ENCODE measurements around the gene NOS1AP.
"Not testable (repeated sequence)": the region's sequence is repeated elsewhere in the genome, so short reads cannot be mapped to it uniquely, and the experiment has no call there.

Gene NOS1AP

DNA sequence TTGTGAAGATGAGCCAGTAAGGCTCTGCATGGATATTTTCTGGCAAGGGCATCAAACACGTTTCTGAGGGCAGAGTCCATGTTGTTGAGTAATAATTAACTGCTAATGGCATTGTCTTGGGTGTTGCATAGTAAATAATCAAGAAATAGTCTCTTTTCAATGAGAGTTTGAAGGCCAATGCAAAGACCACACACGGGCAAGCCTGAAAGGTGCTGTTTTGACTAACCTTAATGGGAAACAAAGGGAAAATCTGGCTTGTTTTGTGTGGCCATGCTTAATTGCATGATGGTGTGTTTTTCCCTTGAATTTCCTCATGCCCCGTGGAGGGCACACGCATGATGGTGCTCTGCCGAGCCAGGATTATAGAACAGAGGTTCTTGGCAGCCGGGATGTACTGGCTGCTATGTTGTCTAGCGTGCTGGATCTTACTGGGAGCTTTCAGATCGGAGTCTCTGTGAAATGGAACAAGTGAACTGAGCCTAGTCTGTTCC lies 127.6 kb downstream of the NOS1AP start:
- DNase-seq: no peak

DNA sequence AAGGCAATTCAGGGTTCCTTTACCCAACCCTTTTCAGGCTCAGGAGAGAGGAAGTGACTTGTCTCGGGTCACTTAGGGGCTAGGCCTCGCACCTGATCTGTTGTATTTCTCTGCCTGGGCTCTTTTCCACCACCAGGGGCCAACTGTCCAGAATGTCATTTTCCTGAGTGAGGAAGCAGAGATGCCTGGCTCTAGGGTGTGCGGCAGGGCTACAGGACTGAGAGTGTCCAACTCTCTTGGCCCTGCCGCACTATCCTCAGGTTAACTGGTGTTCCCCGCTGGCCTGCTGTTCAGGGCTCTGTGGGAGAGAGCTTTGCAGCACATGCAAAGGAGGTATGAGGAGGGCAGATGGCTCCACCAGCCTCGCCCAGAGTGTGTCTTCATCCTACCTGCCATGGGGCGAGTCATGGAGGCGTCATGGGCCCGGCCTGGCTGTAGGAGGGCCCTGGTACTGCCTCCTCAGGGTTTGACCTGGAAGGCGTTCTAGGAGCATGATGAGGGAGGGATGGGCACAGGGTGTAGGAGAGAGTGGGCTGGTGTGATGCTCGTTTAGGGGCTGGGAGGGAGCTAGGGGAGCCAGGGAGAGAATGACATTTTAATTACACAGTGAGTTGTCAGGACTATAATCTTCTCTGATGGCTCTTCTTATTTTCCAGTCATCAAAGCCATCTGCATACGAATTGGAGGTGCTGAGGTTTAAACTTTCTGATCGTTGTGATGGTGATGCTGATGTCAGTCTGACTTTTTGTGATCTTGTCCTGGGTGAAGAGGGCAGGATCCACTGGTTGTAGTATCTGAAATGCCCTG lies 128.3 kb downstream of the NOS1AP start:
- no peak for DNase-seq

DNA sequence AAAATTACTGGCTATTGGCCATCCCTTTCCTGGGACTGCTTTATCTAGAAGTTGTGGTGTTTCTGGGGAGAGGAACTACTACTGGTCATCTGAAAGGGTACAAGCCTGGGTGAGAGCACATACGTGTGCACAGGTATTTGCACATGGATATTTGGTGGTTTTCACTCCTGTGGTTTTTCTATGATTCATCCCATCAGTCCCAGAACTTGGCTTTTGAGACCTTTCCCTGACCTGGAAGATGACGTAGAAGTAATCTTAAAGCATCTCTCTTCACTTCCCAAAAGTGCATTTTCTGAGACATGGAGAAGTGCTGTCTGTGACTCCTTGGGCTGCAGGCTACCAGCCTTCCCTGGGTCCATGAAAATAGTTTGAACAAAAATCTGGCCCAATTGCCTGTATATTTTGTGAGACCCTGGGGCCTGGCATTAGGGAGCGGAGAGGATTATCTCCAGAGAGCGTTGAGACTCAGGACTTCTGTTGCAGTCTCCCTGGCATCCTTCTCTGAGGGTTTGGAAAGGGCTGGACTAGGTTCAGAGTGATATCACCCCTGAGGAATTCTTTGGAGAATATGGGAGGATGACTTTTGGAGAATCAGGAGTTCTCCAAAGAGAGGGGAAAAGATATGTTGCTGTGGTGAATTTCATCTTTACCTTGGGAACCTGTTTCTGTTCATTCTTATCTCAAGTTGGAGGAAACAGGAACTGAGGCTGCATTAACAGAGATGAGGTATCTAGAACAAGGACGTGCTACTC lies 130.8 kb downstream of the NOS1AP start:
- no peak for DNase-seq

DNA sequence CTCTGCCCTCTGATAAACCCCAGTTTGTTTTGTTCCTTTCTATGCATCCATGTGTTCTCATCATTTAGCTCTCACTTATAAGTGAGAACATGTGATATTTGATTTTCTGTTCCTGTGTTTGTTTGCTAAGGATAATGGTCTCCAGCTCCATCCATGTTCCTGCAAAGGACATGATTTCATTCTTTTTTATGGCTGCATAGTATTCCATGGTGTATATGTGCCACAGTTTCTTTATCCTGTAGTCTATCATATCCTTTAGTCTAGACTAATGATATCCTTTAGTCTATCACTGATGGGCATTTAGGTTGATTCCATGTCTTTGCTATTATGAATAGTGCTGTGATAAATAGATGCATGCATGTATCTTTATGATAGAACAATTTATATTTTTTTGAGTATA lies 131.6 kb downstream of the NOS1AP start:
- not testable (repeated sequence) for DNase-seq

DNA sequence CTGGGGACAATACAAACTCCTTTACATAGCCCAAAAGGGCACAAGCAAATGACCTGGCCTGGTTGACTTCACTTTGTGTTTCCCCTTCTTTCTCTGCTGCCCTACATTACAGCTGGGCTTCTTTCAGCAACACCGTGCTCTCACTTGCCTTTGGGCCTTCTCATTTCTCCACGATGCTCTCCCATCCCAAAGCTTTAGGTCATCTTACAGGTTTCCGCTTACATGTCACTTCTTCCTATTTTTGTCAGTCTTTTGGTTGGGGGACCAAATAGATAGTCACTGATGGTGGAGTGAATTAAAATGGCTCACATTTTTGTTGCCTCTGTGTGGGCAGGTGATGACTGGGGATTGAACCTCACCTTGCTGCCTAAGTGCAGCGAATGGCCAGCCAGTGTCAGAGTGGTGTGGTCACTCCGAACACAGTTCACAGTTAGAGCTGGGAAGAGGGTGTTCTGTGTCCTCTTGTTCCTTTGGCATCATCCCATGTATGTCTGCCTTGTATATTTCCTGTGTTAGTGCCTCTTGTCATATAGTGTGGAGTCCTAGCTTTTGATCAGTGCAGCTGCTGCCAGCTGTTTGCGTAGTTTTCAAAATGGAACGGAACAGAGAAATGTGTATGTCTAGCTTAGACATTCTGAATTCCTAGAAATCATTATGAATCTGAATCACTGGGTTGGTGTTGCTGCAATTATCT lies 134.8 kb downstream of the NOS1AP start:
- DNase-seq: no peak

DNA sequence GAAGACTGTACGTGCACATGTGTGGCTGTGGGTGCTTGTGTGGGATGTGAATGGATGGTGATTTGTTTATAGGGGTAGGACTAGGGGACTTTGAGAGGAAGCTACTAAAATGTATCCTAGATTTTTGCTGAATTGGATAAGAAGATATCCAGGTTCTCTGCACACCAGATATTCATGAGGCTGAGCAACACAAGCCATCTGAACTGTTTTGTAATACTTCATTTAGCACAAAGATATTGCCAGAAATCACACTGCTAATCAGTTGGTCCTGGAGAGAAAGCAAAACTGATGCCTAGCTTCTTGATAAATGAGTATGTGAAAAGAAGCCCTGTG lies 135.3 kb downstream of the NOS1AP start:
- DNase-seq: no peak

DNA sequence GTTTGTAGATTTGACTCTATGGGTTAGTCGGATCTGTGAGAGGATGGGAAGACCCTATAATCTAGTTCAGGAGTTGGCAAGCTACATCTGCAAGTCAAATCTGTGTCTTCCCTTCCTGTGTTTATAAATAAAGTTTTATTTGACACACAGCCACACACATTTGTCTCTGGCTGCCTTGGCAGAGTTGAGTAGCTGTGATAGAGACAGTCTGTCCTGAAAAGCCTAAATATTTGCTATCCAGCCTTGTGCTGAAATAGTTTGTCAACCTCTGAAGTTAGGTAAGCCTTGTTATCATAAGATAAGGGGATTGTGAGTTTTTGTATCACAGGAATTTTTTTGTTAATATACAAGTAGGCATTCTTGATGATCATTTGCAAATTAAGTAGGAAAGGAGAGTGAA lies 136.8 kb downstream of the NOS1AP start:
- DNase-seq: no peak

DNA sequence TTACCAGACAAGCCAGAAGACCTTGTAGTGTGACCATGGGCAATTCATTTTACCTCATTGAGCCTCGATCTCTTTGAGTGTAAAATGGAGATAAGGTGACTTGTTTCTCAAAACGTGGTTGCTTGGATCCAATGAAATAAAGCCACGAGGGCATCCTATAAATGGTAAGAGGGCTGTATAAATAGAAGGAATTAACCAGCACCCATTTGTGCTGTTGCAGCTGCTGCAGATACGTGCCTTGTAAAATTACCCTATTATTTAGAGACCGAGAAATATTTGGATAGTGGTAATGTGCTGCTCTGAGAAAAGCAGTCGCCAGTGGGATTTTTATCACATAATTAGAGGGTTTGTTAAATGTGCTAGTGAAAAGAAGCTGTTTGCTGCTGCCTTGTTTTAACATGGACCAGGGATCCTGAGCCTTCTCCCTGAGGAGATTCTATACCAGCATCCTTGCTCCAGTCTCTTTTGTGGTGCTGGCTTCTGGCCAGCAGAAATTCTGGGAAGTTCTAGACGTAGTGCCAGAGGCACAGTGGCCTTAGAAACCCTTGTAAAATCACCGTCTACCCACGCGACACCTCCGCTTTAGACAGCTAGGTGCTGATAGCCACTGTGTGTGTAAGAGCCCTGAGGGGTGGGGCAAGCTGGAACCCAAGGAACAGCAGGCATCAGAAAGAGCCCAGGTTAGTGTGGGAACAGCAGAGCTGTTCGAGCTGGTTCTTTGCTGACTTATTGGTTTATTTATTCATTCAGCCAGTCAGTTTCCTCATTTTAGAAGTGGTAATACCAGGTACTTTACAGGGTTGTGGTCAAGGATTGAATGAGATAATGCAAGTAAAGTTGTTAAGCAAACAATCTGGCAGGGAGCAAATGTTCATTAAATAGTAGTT lies 137.5 kb downstream of the NOS1AP start:
- DNase-seq: no peak

DNA sequence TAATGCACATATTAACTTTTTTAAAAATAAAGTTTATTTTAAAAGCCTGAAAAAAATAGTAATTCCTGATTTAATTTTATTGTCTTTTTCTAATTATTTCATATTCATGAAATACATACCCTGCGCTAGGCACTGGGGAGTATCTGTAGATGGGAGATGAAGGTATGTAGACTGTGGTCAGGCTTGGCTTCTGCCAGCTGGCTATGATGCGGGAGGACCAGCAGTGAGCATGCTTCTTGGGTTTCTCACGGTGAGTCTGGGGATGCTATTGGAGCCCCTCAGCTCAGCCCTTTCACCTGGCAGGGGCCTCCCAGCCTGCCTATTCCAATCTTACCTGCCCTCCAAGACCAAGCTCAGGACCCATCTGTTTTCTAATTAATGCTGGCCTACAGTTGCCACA lies 138.4 kb downstream of the NOS1AP start:
- no peak for DNase-seq

DNA sequence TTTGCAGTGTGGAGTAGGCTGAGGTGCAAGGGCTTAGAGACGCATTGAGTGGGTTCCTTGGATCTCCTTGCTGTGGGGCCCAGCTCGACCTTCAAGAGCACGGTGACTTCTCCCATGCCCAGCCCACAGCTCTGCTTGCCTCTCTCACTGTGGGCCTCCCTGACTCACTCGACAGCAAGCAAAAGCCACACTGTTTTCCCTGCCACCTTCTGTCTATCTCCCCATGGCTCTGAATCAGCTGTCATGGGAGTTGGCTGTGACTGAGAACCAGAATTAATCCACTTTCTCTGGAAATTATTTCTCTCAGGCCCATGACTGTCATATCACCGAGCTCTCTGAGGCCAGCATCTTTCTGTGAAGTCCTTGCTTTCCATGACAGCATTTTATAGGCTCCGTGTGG lies 140.7 kb downstream of the NOS1AP start:
- no peak for DNase-seq

DNA sequence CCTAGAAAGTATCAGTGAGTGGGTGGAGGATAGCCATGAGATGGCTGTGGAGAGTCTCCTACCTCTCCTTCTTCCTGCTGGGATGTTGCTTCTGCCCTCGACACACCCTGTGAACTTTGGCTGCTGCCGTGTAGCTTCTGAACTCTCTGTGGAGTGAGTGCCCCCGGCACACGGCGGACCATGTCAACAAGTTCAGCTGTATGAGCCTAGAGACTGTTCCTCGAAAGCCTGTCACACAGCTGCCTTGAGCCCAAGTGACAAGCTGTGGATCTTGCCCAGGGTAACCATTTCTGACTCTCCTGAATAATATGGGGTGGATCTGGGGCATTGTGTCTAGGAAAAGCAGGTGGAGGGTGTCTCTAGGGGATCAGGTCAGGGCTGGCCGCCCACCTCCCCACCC lies 143.2 kb downstream of the NOS1AP start:
- DNase-seq: no peak

DNA sequence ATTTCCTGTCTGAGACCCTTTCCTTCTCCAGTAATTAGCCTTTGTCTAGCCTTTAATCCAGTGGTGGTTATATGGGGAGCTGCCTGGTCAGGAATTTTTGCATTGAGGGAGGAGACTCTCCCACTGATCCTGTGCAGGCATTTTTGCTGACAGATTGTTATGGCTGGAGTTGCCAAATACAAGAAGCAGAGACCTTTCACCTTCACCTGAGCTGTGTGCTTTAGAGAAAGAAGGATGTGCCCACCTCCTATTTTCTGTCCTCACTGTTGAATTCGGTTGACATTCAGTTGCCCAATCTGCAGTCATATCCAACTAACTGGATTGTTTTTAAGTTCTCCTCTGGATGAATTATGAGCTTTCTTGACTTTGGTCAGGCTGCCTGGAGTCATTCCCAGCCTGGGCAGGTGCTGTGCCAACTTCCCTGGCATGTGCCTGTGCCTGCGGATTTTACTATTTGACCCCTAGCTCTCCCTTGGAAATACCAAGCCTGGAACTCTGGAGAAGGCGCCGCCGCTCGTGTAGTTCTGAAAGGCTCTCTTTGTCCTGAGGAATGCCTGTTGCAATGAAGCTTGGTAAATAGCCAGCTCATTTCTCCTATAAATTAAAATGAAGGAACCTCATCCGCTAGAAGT lies 143.9 kb downstream of the NOS1AP start:
- DNase-seq: no peak

DNA sequence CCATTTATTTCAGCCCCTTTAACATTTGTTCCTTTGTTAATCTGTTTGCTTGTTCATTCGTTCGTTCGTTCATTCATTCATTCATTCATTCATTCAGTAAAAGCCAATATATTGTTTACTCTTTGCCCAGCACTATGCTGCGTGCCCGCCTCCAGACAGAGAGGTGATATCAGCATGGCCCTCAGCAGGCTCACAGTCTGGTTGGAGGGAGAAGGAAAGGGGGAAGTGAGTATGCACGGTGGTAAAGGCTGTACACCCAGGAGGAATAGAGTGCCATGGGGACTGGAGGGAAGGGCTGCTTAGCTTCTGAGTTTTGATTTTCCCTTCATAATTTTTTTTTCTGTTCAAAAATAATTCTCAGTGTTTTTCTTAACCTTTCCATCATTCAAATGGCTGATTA lies 144.7 kb downstream of the NOS1AP start:
- no peak for DNase-seq

DNA sequence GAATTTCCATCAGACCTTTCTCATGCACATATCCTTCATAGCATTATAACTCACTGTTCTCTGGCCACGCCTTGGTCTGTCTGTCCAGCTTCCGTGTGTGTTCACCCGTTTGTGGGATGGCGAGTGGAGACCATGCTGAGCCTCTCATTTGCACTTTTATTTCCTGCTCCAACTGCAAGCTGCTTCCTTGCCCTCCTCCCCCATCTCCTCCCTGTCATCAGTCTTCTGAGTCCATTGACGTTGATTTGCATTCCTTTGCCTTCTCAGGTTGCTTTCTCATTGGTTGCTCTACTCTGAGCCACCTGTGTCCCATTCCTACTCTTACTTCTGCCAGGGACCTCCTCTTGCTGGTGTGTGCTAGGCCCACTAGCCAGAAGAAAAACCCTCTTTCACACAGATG lies 146.4 kb downstream of the NOS1AP start:
- DNase-seq: no peak

DNA sequence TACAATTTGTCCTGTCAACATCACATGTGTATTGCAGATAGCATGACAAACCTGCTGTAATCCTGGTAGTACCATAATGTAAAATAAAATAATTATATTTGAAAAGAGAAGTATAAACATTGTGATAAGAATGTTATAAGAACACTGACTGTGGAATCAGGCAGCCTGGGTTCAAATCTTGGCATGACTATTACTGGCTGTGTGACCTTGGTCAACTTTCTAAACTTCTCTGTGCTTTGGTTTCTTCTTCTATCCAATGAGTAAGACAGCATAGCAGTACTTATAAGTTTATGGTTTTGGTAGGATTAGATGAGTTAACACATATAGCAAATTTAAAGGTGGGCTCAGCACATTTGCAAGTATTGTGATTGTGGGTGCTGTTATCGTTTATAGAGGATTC lies 147.1 kb downstream of the NOS1AP start:
- DNase-seq: no peak

DNA sequence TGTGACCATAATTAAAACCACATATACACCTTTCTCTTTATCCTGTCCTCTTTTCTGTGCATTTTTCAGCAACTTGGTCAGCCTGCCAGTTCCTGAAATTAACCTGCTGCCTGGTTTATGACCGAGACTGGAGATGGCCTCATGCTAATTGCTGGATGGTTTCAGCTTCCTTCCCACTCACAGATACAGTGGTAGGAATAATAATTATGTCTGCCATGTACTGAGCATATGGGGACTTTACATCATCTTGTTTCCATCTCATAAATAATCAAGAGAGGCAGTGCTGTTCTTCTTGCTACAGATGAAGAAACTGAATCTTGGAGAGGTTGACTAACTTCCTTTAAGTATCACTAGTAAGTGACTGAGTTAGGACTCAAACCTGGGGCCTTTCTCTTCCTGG lies 148.2 kb downstream of the NOS1AP start:
- DNase-seq: no peak

DNA sequence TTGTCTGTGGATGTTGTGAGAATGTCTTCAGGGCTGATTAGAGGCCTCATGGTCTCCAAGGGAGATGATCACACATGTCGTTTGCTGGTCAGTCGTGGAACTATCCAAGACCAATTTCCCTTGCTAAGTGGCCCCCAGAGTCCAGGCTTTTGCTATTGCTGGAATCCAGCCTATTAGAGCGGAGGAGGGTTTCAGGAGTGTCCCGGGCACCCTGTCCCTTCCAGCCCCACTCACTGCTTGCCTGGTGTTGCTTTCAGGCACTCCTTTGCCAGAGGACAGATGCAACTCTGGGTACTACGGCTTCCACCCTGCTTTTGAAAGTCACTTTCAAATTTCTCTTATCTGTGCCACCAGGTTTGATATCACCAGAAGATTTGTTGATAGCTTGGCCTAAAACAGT lies 149.1 kb downstream of the NOS1AP start:
- no peak for DNase-seq

DNA sequence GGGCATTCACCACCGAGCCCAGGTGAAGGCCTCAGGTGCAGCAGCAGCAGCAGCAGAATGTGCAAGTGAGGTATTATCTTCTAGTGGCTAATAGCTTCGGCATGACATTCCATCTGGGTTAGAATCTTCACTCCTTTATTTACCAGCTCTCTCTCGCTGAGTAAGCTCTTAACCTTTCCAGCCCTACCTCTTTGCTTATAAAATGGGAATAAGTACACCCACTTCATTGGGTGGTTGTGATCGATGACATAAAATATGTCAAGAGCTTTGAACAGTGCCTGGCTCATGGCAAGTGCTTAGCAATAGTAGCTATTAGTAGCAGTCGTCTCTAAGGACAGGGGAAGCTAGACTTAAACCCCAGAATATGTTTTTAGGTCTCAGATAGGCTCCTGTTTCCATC lies 149.5 kb downstream of the NOS1AP start:
- no peak for DNase-seq

DNA sequence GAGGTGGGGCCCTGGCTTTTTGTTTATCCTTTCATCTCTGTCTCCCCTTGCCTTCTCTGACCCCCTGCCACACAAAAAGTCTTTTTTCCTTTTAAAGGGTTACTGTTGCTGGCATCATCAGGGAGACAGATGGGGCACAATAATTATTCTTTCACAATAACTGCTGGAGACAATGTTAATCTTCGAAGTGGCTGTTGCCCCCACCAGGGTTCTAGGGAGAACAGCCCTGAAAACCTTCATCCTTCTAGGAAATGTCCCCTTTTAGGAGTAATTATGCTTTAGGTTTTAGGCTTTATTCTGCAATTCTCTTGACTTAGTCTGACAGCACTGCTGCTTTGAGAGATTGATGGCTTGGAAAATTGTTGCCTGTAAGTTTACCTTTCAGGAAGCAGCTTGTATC lies 150.0 kb downstream of the NOS1AP start:
- no peak for DNase-seq

DNA sequence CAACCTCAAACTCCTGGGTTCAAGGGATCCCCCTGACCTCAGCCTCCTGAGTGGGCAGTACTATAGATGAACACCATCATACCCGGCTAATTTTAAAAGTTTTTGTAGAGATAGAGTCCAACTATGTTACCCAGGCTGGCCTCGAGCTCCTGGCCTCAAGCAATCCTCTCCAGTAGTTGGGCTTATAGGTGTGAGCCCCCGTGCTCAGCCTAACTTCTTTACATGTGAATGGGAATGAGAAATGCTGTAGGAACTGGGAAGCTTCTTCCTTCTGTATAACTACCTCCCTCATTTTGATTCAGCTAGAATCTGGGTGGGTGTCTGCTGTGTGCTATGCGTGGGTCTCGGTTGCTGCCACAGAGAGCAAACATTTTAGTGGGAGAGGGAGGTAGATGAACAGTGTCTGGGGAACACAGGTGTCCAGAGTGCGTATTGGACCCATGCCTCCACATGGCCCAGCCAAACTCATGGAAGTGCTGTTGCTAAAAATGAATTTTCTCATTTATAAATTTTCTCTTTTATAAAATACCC lies 150.6 kb downstream of the NOS1AP start:
- no peak for DNase-seq

DNA sequence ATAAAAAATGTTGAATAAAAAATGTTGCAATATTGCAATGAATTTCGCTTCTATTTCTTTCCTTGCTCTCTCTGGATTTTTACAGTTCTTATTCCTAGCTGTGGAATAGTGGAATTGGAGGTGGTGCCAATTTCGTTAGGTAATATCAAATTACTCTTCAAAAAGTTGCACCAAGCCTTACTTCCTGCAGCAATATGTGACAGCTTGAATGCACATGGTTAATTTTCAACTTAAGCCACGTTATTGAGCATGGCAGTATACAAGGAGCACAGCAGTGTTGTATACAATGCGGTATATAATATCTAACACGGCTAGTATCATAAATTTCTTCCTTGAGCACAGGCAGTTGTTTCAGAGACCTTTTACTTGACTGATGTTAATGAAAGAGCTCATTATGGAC lies 152.5 kb downstream of the NOS1AP start:
- no peak for DNase-seq

DNA sequence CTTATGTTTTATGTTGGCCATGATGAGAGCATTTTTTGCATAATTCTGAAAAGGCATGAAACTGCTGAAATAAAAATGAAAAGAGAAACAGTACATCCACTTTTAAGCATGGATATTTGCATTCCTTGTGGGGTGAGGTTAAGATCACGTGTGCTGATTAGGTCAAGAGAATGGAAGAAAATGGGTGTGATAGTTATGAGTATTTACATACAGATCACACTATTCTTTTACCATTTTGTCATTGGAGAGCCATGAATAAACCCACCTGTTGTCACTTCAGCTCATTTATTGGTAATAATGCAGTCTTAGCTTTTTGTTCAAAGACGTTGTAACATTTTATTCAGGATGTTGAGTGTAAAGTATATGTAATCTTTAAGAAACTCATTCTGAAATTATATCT lies 153.2 kb downstream of the NOS1AP start:
- DNase-seq: no peak
